ENCODE results near the gene DCST2. TPM values are rescaled to one million over a fixed set of nuclear protein-coding genes. Genes with fewer than 3 reads are reported as not detected.

Gene DCST2
- total RNA-seq, 6 experiments from 2014 or later: 0.08 to 0.14 TPM; not detected in 4

DNA sequence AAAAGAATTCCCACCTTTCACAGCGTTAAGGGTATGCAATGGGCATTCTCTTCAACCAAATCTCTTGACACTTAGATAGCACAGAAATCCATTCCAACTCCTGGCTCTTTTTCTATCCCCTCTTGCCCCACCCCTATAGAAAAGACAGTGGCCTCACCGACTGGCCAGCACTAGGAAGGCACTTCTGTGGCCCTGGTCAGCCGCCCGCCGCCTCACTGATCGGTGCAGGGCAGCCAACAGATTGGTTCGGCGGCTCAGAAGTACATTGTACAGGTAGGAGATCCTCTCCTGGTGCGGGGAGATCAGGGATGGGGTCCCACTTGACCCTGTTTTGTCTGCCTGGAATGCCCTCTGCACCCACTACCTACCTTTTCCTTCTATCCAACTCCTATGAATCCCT is 9.3 kb downstream of the DCST2 start:
- TF ChIP-seq, protein P1, sequence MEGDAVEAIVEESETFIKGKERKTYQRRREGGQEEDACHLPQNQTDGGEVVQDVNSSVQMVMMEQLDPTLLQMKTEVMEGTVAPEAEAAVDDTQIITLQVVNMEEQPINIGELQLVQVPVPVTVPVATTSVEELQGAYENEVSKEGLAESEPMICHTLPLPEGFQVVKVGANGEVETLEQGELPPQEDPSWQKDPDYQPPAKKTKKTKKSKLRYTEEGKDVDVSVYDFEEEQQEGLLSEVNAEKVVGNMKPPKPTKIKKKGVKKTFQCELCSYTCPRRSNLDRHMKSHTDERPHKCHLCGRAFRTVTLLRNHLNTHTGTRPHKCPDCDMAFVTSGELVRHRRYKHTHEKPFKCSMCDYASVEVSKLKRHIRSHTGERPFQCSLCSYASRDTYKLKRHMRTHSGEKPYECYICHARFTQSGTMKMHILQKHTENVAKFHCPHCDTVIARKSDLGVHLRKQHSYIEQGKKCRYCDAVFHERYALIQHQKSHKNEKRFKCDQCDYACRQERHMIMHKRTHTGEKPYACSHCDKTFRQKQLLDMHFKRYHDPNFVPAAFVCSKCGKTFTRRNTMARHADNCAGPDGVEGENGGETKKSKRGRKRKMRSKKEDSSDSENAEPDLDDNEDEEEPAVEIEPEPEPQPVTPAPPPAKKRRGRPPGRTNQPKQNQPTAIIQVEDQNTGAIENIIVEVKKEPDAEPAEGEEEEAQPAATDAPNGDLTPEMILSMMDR (IDR thresholded peaks at IDR 0.05): no peak
- Mint-ChIP-seq H3K4me1 (ENCODE audit: low read depth) (peaks cover 22% of the 10 kb centered on the region), H3K9me3 (no peaks in the 10 kb centered on the region), H3K4me3 (no peak overlapping the region), H3K27ac (no peak overlapping the region), H3K27me3 (ENCODE audit: insufficient read depth) (peaks cover 5% of the 10 kb centered on the region), H3K36me3 (ENCODE audit: low read depth) (no peaks in the 10 kb centered on the region)
- DNase-seq: no peak

- H3K36me3 Mint-ChIP-seq (ENCODE audit: low read depth): no peaks in the 10 kb centered on the region
- TF ChIP-seq, protein P1 (IDR thresholded peaks at IDR 0.05): no peak
- no peaks in the 10 kb centered on the region for H3K9me3 Mint-ChIP-seq
- H3K4me1 Mint-ChIP-seq (ENCODE audit: low read depth): peaks cover 29% of the 10 kb centered on the region
- no peak for DNase-seq
- H3K27ac Mint-ChIP-seq: no peak overlapping the region
- no peak overlapping the region for H3K4me3 Mint-ChIP-seq
- H3K27me3 Mint-ChIP-seq (ENCODE audit: insufficient read depth): peaks cover 5% of the 10 kb centered on the region
Measured at GRCh38 chr1:155023627-155024026, 10.0 kb downstream of the DCST2 start.

DNA sequence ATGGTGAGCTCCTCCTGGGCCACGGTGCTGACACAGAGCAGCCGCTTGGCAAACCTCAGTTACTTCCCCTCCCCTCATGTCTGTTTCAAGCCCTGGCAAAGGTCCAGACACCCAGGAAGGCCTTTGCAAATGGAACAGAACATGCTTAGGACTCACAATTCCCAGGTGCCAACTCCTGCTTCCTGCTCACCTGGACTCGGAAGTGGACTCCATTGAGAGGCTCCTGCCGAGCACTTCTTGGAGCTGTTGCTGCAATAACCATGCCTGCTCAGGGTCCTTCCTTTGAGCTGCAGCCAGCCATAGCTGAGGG is 10.7 kb downstream of the DCST2 start:
- no peaks in the 10 kb centered on the region for H3K9me3 Mint-ChIP-seq
- no peak overlapping the region for H3K27ac Mint-ChIP-seq
- TF ChIP-seq, protein P1 (IDR thresholded peaks at IDR 0.05): no peak
- H3K4me3 Mint-ChIP-seq: no peak overlapping the region
- H3K36me3 Mint-ChIP-seq (ENCODE audit: low read depth): no peaks in the 10 kb centered on the region
- peaks cover 5% of the 10 kb centered on the region for H3K27me3 Mint-ChIP-seq (ENCODE audit: insufficient read depth)
- peaks cover 34% of the 10 kb centered on the region for H3K4me1 Mint-ChIP-seq (ENCODE audit: low read depth)
- DNase-seq: no peak

DNA sequence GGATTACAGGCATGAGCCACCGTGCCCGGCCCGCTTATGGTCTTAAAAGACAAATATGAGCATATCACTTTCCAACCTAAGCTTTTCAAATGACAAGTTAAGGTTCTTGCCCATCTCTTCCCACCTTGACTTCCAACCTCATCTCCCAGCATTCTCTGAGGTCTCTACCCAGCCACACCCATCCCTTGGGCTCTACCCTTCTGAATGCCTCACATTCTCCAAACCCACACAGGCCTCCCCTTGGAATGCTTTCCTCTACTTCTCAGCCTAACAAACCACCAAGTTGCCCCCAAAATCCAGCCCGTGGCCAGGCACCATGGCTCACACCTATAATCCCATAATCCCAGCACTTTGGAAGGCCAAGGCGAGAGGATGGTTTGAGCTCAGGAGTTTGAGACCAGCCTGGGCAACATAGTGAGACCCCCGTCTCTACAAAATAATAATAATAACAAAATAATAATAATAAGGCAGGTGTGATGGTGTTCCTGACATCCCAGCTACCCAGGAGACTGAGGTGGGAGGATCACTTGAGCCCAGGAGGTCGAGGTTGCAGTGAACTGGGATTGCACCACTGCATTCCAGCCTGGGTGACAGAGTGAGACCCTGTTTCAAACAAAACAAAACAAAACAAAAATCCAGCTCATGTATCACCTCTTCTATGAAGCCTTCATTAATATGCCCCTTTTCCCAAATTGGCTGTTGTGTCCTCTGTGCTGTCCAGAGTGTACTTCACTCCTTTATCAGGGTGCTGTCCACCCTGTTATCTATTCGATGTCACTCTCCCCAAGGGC is 11.2 kb downstream of the DCST2 start:
- TF ChIP-seq, protein P1 (IDR thresholded peaks at IDR 0.05): no peak
- no peak overlapping the region for H3K27ac Mint-ChIP-seq
- peaks cover 5% of the 10 kb centered on the region for H3K27me3 Mint-ChIP-seq (ENCODE audit: insufficient read depth)
- no peak for DNase-seq
- H3K9me3 Mint-ChIP-seq: no peaks in the 10 kb centered on the region
- H3K36me3 Mint-ChIP-seq (ENCODE audit: low read depth): no peaks in the 10 kb centered on the region
- H3K4me3 Mint-ChIP-seq: no peak overlapping the region
- peaks cover 37% of the 10 kb centered on the region for H3K4me1 Mint-ChIP-seq (ENCODE audit: low read depth)

GRCh38 chr1:155019377-155020245 is 14.0 kb downstream of the DCST2 start:
- H3K4me1 Mint-ChIP-seq (ENCODE audit: low read depth): peaks cover 32% of the 10 kb centered on the region
- H3K27me3 Mint-ChIP-seq (ENCODE audit: insufficient read depth): no peaks in the 10 kb centered on the region; the same call in 1 of the 2 replicates
- no peaks in the 10 kb centered on the region for H3K9me3 Mint-ChIP-seq
- H3K27ac Mint-ChIP-seq: 0 out of 2 replicates have a peak overlapping the region, but pooled peaks have one; percentile 27
- no peak overlapping the region; the same call in 1 of the 2 replicates for H3K4me3 Mint-ChIP-seq
- no peaks in the 10 kb centered on the region for H3K36me3 Mint-ChIP-seq (ENCODE audit: low read depth)
- TF ChIP-seq, protein P1 (IDR thresholded peaks at IDR 0.05): no peak
- DNase-seq: no peak
